NCI-H2227 (cell line): ENCODE data around the gene CARD11.

Experiments used
- DNase-seq: peaks from one replicate; lab custom pipeline; 2025; ENCODE audit not compliant: unreplicated experiment; lab: John Stamatoyannopoulos, UW

CARD11 gene

DNA sequence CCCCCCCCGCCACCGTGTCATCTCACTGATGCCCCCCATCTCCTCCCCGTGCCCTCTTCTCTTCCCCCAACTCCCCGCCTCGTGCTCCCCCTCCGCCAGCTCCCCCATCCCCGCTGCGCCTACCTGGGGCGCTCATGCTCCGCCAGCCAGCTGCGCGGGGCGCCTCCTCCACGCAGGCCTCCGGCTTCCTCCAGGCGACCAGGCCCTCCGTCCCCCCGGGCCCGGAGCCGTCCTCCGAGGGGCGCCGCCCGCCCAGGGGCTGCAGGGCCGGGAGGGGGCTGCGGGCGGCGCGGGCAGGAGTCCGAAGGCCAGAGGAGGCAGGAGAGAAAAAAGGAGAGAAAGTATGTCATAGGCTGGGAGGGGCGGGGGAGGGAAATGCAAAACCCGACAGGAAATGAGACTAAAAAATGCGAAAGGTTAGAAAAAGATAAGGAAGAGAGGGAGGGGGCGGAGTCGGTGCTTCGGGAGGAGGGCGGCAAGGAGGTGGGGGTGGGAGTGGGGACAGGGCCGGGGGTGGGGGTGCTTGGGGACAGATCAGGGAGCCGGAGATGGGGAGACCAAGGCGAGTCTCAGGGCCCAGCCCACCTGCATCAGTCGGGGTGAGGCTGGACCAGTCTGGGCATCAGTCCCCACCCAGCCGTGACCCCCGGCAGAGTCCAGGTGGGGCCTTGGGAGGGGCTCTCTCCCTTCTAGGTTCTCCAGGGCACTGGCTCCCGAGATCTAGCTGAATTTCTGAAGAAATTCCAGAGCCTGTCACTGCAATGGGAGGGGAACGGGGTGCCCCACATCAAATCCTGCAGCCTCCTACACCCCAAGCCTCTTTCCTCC is at the start of gene CARD11:
TSS of gene CARD11 (minus strand) at position 324 of the 828 bp plus-strand sequence. CDS start 85,361 bp downstream, outside the sequence.
- no peak for DNase-seq

- no peak for DNase-seq
Observed at GRCh38 chr7:3092468-3092867, 48.8 kb upstream of the CARD11 start.

- DNase-seq, result no peak
Observed at GRCh38 chr7:3091631-3092030, 48.0 kb upstream of the CARD11 start.

GRCh38 chr7:3089493-3089892 is 45.8 kb upstream of the CARD11 start:
- no peak for DNase-seq

GRCh38 chr7:3087243-3087755 is 43.6 kb upstream of the CARD11 start:
- no peak for DNase-seq

DNA sequence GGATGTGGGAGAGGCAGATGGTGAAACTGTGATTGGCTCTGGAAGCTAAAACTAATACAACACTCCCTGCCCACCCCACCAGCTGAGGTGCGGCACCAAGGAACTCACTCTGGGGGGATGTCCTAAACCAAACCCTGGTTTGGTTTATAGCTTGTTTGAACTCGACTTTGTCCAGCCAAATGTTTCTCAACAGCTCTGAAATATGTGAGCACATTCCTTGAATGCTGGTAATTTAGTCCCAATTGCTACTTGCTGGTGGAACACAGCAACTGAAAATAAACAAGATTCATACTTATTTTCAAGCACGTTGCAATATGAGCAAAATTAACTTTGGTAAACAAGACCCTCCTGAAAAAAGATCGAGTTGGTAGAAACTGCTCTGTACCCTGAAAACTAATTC is 39.7 kb upstream of the CARD11 start:
- no peak for DNase-seq

GRCh38 chr7:3082831-3083230 is 39.2 kb upstream of the CARD11 start:
- DNase-seq, result no peak

DNA sequence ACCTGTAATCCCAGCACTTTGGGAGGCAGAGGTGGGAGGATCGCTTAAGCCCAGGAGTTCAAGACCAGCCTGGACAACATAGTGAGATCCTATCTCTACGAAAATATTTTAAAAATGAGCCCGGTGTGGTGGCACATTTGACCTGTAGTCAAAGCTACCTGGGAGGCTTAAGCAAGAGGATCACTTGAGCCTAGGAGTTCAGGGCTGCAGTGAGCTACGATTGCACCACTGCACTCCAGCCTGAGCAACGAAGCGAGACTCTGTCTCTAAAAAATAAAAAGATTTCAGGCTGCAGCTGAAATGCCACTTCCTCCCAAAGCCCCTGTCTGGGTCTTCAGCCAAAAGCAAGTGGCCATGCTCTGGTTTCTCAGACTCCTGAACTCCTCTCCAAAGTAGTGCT is 38.7 kb upstream of the CARD11 start:
- DNase-seq, result no peak

DNA sequence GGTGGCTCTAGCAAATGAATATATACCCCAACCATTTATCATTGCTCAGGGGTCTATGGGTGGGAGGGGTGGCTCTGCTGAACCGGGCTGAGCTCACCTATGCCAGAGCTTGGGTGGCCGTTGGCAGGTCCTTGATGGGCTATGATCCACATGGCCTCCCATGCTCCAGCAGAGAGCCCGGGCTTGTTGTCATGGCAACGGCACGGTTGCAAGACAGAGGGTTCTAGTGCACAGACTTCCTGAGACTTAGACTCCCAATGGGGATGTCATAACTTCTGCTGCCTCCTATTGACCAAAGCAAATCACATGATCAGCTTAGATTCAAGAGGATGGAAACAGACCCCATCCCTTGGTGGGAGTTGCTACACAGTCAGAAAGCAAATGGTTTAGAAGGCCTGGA is 36.4 kb upstream of the CARD11 start:
- no peak for DNase-seq

GRCh38 chr7:3078514-3078913 is 34.8 kb upstream of the CARD11 start:
- no peak for DNase-seq

GRCh38 chr7:3076700-3077099 is 33.0 kb upstream of the CARD11 start:
- no peak for DNase-seq

- DNase-seq, result no peak
Observed at GRCh38 chr7:3076163-3076562, 32.5 kb upstream of the CARD11 start.

GRCh38 chr7:3075441-3075840 is 31.8 kb upstream of the CARD11 start:
- no peak for DNase-seq

DNA sequence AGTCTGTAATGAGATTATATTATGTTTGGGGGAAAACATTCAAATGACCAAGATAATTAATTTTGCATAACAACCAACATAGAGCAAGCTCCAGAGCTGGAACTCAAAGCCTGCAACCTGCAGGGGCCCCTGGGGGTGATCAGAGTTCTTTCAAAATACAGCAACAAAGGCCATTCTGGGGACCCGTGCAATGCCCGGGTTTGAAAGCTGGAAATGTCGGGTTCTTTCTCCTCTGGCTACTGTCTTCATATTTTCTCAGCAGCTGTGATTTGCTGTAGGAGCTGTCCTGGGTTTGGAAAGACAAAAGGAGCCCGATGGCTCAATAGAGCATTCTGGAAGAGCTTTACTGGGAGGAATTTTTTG is 30.8 kb upstream of the CARD11 start:
- no peak for DNase-seq

DNA sequence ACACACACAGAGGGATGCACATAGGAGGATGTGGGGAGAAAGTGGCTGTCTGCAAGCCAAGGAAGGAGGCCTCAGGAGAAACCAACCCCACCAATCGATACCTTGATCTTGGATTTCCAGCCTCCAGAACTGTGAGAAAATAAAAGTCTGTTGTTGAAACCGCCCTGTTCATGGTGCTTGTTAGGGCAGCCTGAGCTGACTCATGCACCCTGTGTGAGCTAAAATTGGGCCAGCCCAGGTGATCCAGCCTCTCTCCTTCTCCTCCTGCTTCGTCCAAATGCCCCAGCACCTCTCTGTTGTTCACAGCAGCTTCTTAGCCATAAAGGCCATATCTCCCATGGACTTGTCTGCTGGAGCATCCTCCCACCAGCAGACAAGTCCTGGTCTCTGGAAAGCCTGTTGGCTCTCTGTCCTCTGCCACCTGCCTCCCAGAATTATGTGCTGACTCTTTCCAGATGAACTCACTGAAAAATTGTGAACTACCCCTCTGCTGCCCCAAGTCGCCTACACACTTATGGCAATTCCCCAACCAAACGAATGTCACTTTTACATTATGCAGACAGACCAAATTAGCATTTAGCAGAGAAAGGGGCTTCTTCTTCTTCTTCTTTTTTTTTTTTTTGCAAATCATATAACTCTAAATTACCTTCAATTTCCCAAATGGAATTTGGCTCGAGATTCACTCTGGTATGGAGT is 30.2 kb upstream of the CARD11 start:
- DNase-seq, result no peak

DNA sequence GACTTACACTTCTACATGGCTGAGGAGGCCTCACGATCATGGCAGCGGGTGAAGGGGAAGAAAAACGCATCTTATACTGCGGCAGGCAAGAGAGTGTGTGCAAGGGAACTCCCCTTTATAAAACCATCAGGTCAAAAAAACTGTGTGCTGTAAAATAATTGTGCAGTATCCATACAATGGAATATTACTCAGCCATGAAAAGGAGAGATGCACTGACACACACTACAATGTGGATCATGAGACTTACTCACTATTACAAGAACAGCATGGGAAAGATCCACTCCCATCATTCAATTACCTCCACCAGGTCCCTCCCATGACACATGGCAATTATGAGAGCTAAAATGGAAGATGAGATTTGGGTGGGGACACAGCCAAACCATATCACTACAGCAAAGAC is 27.2 kb upstream of the CARD11 start:
- no peak for DNase-seq

GRCh38 chr7:3069771-3070449 is 26.2 kb upstream of the CARD11 start:
- DNase-seq, result no peak

DNA sequence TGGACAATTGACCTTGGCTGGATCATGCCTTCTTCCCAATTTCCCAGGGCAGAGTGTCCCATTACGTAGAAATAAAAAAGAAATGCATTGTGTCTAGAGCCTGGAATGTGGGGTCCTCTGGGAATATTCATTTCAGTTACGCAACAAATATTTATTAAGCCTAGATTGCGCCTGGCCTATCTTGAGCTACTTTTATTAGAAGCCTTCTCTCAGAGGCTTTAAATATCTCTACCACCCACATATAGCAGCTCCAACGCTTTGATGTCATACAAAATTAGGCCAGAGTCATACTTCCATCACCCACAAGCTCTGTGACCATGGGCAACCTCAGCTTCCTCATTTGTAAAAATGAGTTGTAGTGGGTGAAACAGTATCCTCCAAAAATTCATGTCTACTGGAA is 24.9 kb upstream of the CARD11 start:
- DNase-seq, result no peak

DNA sequence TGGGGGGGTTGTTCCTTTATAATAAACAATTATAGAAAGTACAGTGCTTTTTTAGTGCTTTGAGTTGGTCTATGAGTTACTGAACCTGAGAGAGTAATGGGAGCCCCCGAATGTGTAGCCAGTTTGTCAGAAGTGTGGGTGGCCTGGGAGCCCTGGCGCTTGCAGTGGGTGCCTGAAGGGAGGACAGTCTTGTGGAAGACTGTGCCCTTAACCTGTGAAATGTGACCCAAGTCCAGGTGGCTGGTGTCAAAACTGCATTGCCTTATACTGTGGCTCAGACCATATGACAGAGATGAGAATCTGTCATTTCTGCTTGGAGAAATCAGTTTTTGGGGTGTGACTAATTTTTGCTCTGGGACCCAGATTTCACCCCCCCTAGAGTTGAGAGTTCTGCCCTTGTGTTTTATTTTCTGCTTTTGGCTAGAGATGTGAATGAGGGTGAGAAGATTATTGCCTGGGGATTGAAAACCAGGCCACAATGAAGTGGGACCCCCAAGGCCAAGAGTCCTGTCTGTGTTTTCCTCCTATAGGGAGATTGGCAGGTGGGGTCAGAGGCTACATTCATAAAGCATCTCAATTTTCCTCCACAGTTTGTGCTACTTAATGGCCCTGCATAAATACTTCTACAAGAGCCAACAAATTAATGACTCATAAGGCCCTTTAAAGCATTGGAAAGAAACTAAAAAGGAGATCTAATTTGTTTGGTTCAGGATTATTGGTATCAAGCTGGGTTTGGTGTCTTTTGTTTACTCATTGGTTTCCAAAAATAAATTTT is 24.1 kb upstream of the CARD11 start:
- DNase-seq, result no peak

DNA sequence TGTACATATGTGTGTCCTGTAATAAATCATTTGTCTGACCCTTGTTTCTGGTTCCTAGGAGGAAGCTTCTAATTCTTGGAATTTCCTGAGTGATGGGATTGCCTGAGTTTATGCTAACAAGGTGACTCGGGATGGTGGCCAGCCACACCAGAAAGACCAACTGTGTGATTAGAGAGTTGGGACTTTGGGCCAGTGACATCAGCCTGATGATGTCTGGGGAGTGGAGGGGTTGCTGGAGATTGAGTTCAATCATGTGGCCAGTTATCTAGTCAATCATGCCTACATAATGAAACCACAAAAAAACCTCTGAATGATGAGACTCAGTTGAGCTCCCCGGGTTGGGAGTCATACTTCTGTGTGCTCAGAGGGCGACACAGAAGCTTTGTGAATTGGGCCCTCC is 23.5 kb upstream of the CARD11 start:
- DNase-seq, result no peak

DNA sequence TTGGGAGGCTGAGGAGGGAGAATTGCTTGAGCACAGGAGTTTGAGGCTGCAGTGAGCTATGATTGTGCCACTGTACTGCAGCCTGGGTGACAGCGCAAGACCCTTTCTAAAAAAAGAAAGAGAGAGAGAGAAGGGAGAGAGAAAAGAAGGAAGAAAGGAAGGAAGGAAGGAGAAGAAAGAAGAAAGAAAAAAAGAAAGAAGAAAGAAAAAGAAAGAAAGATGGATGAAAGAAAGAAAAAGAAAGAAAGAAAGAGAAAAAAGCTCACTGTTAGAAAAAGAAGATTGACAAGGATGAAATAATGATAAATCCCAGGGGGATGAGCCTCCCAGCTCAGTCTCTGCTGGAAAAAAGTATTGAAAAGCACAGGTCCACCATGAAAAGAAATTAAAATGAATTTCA is 22.8 kb upstream of the CARD11 start:
- DNase-seq, result no peak
